Endodermal cell (in vitro differentiated cells): ENCODE results near the gene MXD3. TPM values are rescaled to one million over a fixed set of nuclear protein-coding genes. Genes with fewer than 3 reads are reported as not detected.
A peak's percentile ranks its signal among the peaks of the same experiment; 100 is the strongest.

ENCODE experiments used
- DNase-seq: peaks from one replicate; pipeline ENCODE4 v3.0.0-alpha.2; 2017
- H3K27ac ChIP-seq: 2 replicates; pipeline ENCODE4 v1.5.1; 2013; ENCODE audit warnings: mild to moderate bottlenecking, low read depth, low read length, moderate library complexity
- H3K27me3 ChIP-seq: 2 replicates; pipeline ENCODE4 v1.6.1; 2013; ENCODE audit warnings: mild to moderate bottlenecking, low read length, moderate library complexity; ENCODE audit not compliant: insufficient read depth, control insufficient read depth, poor library complexity, severe bottlenecking
- H3K36me3 ChIP-seq: 2 replicates; pipeline ENCODE4 v1.7.0; 2013; ENCODE audit warnings: mild to moderate bottlenecking, low read length, moderate library complexity; ENCODE audit not compliant: control insufficient read depth, insufficient read depth
- H3K4me1 ChIP-seq: one replicate; pipeline ENCODE4 v1.7.0; 2013; ENCODE audit warnings: low read length; ENCODE audit not compliant: control insufficient read depth, insufficient read depth
- H3K4me3 ChIP-seq: 2 replicates; pipeline ENCODE4 v1.5.1; 2013; ENCODE audit warnings: mild to moderate bottlenecking, low read length, moderate library complexity
- H3K9ac ChIP-seq: 2 replicates; pipeline ENCODE4 v1.6.1; 2013; ENCODE audit warnings: mild to moderate bottlenecking, low read length, moderate library complexity; ENCODE audit not compliant: poor library complexity, severe bottlenecking; ENCODE audit errors: extremely low read depth
- H3K9me3 ChIP-seq: 2 replicates; pipeline ENCODE4 v1.6.1; 2013; ENCODE audit warnings: mild to moderate bottlenecking, low read length, moderate library complexity; ENCODE audit not compliant: control insufficient read depth
- H3K27ac Mint-ChIP-seq: 2 replicates; pipeline ENCODE4 v1.8.0; 2020; ENCODE audit warnings: mixed read lengths
- H3K27me3 Mint-ChIP-seq: 2 replicates; pipeline ENCODE4 v1.8.0; 2021; ENCODE audit warnings: mild to moderate bottlenecking, mixed read lengths; ENCODE audit not compliant: insufficient read depth
- H3K36me3 Mint-ChIP-seq: 2 replicates; pipeline ENCODE4 v1.8.0; 2020; ENCODE audit warnings: low read depth, mixed read lengths
- H3K4me1 Mint-ChIP-seq: 2 replicates; pipeline ENCODE4 v1.8.0; 2020; ENCODE audit warnings: mixed read lengths
- H3K4me3 Mint-ChIP-seq: 2 replicates; pipeline ENCODE4 v1.8.0; 2020; ENCODE audit warnings: mild to moderate bottlenecking, moderate library complexity, mixed read lengths
- H3K9me3 Mint-ChIP-seq: 2 replicates; pipeline ENCODE4 v1.8.0; 2020; ENCODE audit warnings: mild to moderate bottlenecking, mixed read lengths
- CTCF ChIP-seq: fragments of 200-600 bp; sonication (generic); conservative IDR thresholded peaks from 2 replicates; pipeline ENCODE4 v1.5.0; 2021; ENCODE audit warnings: antibody characterized with exemption, mild to moderate bottlenecking
- WGBS, 2 experiments: methylation state at CpG; one replicate each; pipeline versions ENCODE4 v1.1.5 to v1.1.7; 2013; ENCODE audit warnings: missing lambda C conversion rate in 2 of 2, mixed read lengths in 1 of 2; ENCODE audit not compliant: insufficient coverage in 1 of 2, insufficient read length in 1 of 2; 5-methylcytosine and 5-hydroxymethylcytosine counted together
- total RNA-seq, 2 donors: library from RNA; stranded (reverse); fragmentation: NEBNext Ultra II Directional in 1 of 2; extraction: Animal tissue kit (Norgen Biotek cat#: 25700) in 1 of 2; gene quantifications; 2 replicates in 1 of 2; 3 replicates in 1 of 2; pipeline ENCODE4 v1.2.1, GENCODE V29; 2021

MXD3 gene
- total RNA-seq, 2 donors from 2014 or later, result 14.2 to 20.4 TPM

DNA sequence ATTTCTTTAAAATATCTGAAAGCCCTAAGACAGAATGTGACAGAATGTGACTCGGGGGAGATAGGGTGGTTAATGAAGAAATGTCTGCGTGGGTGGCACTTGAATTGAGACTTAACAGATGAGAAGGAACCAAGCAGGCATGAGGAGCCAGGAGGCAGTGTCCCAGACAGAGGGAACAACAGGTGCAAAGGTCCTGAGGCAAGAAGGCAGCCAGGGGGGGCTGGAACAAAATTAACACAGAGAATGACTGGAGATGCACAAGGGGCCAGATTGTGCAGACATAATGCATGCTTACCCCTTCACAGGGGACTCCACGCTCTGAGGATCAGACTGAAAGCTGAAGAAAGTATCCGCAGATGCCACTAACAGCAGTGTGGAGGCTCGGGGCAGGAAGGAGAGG lies 38.1 kb upstream of the MXD3 start:
- no peak for TF ChIP-seq CTCF
- Histone ChIP-seq H3K36me3 (peaks cover 38% of the 10 kb centered on the region), H3K9me3 (no peaks in the 10 kb centered on the region), H3K4me3 (peak overlapping the region; percentile 97), H3K27me3 (no peaks in the 10 kb centered on the region), H3K27ac (no peak overlapping the region), H3K4me1 (peaks cover 11% of the 10 kb centered on the region), H3K9ac (no peak overlapping the region)
- peaks cover 27% of the 10 kb centered on the region for H3K36me3 Mint-ChIP-seq
- peaks cover 15% of the 10 kb centered on the region for H3K27me3 Mint-ChIP-seq
- 86 to 92% methylated on average over 5 of the region's 5 CpGs for WGBS, 2 experiments
- H3K4me1 Mint-ChIP-seq, result peaks cover 18% of the 10 kb centered on the region
- DNase-seq, result no peak
- no peak overlapping the region for H3K27ac Mint-ChIP-seq
- H3K4me3 Mint-ChIP-seq, result peak overlapping the region; percentile 99
- no peaks in the 10 kb centered on the region for H3K9me3 Mint-ChIP-seq

GRCh38 chr5:177349362-177349647 lies 37.6 kb upstream of the MXD3 start:
- H3K36me3 ChIP-seq, result peaks cover 38% of the 10 kb centered on the region
- H3K4me1 ChIP-seq, result peaks cover 11% of the 10 kb centered on the region
- H3K27ac ChIP-seq, result no peak overlapping the region
- H3K4me3 Mint-ChIP-seq, result peak overlapping the region; percentile 99
- WGBS, 2 experiments, result 88 to 91% methylated on average over 3 of the region's 3 CpGs
- H3K4me1 Mint-ChIP-seq, result peaks cover 18% of the 10 kb centered on the region
- H3K27me3 ChIP-seq, result no peaks in the 10 kb centered on the region
- H3K36me3 Mint-ChIP-seq, result peaks cover 28% of the 10 kb centered on the region
- no peak for TF ChIP-seq CTCF
- no peak overlapping the region for H3K27ac Mint-ChIP-seq
- peak overlapping the region; percentile 97 for H3K4me3 ChIP-seq
- no peak overlapping the region for H3K9ac ChIP-seq
- peaks cover 10% of the 10 kb centered on the region for H3K27me3 Mint-ChIP-seq
- no peaks in the 10 kb centered on the region for H3K9me3 ChIP-seq
- H3K9me3 Mint-ChIP-seq, result no peaks in the 10 kb centered on the region
- no peak for DNase-seq

GRCh38 chr5:177347699-177348098 lies 36.0 kb upstream of the MXD3 start:
- Mint-ChIP-seq H3K9me3 (no peaks in the 10 kb centered on the region), H3K27me3 (no peaks in the 10 kb centered on the region), H3K36me3 (peaks cover 35% of the 10 kb centered on the region), H3K27ac (no peak overlapping the region), H3K4me3 (no peak overlapping the region), H3K4me1 (peaks cover 18% of the 10 kb centered on the region)
- Histone ChIP-seq H3K36me3 (peaks cover 47% of the 10 kb centered on the region), H3K4me1 (peaks cover 11% of the 10 kb centered on the region), H3K9me3 (no peaks in the 10 kb centered on the region), H3K9ac (no peak overlapping the region), H3K4me3 (no peak overlapping the region), H3K27me3 (no peaks in the 10 kb centered on the region), H3K27ac (no peak overlapping the region)
- WGBS, 2 experiments, result 95 to 96% methylated on average over 4 of the region's 4 CpGs
- no peak for TF ChIP-seq CTCF
- no peak for DNase-seq
